GM12878 (cell line): ENCODE results near the gene IL36B. TPM values are rescaled to one million over a fixed set of nuclear protein-coding genes. Genes with fewer than 3 reads are reported as not detected.

Source experiments
- ATAC-seq: fragments of 200-7000 bp; cut with Tn5 transposase; 3 replicates; pipeline ENCODE4 v1.9.1; 2020; ENCODE audit warnings: mild to moderate bottlenecking, moderate library complexity
- BruUV-seq: library from RNA; stranded (reverse); fragments of 400-500 nt; replicated peaks from 2 replicates; lab custom pipeline; 2021; lab: Mats Ljungman, UMichigan
- CTCF ChIA-PET: fragments of 300-600 bp; sonication (Branson Sonifier 250); formaldehyde crosslinking; extraction: SDS; loops from one replicate; lab custom pipeline; 2021; ENCODE audit warnings: inconsistent platforms; lab: Yijun Ruan, JAX
- POLR2A ChIA-PET: fragments of 350-600 bp; formaldehyde crosslinking; extraction: SDS; loops from one replicate; lab custom pipeline; 2021; ENCODE audit warnings: inconsistent platforms; lab: Charles Lee
- RAD21 ChIA-PET: fragments of 300-600 bp; sonication (Branson Sonifier 250); formaldehyde crosslinking; loops from one replicate; lab custom pipeline; 2023; ENCODE audit warnings: antibody characterized with exemption; ENCODE audit not compliant: unreplicated experiment; lab: Charles Lee
- SMC1A ChIA-PET: fragments of 300-600 bp; sonication (Branson Sonifier 250); formaldehyde crosslinking; loops from one replicate; lab custom pipeline; 2023; ENCODE audit not compliant: unreplicated experiment, uncharacterized antibody; lab: Charles Lee
- DNase-seq: peaks from one replicate; pipeline ENCODE4 v3.0.0-alpha.2; 2011; ENCODE audit warnings: low read depth, low spot score
- FAIRE-seq: peaks from 3 replicates; lab custom pipeline; 2011; peaks lifted over from hg19 to GRCh38; lab: Jason Lieb, UNC
- H2AFZ ChIP-seq: 2 replicates; pipeline ENCODE4 v1.6.0; 2011; ENCODE audit warnings: low read depth, low read length, control low read depth; ENCODE audit not compliant: control insufficient read depth
- H3K27ac ChIP-seq: 2 replicates; pipeline ENCODE4 v1.5.1; 2011; ENCODE audit warnings: control low read depth; ENCODE audit not compliant: control insufficient read depth, insufficient read depth
- H3K27me3 ChIP-seq, 2 experiments: replicated peaks in 1 of 2; 2 replicates each; pipeline versions ENCODE4 v1.6.0 to v1.6.1; 2011; ENCODE audit warnings: low read length in 1 of 2; ENCODE audit not compliant: control insufficient read depth in 2 of 2, insufficient read depth in 2 of 2
- H3K36me3 ChIP-seq, 2 experiments: 2 replicates each; pipeline ENCODE4 v1.5.1; 2011; ENCODE audit warnings: low read length in 1 of 2; ENCODE audit not compliant: control insufficient read depth in 2 of 2, insufficient read depth in 2 of 2
- H3K4me1 ChIP-seq: 2 replicates; pipeline ENCODE4 v1.6.1; 2011; ENCODE audit warnings: mild to moderate bottlenecking, low read length, moderate library complexity, mixed read lengths; ENCODE audit not compliant: control insufficient read depth, insufficient read depth
- H3K4me2 ChIP-seq: 2 replicates; pipeline ENCODE4 v1.6.0; 2011; ENCODE audit warnings: control low read depth; ENCODE audit not compliant: control insufficient read depth, insufficient read depth
- H3K4me3 ChIP-seq: fragments of 200-600 bp; sonication (generic); 2 replicates; pipeline ENCODE4 v1.5.1; 2016
- H3K79me2 ChIP-seq: 2 replicates; pipeline ENCODE4 v1.6.0; 2011; ENCODE audit warnings: low read length; ENCODE audit not compliant: control insufficient read depth, insufficient read depth
- H3K9ac ChIP-seq: 2 replicates; pipeline ENCODE4 v1.8.0; 2011; ENCODE audit warnings: low read length, control low read depth, mixed read lengths; ENCODE audit not compliant: control insufficient read depth, insufficient read depth
- H3K9me3 ChIP-seq: replicated peaks from 3 replicates; pipeline ENCODE4 v1.5.1; 2011; ENCODE audit warnings: mild to moderate bottlenecking, low read length; ENCODE audit not compliant: control insufficient read depth, insufficient read depth
- H4K20me1 ChIP-seq: 2 replicates; pipeline ENCODE4 v1.6.0; 2011; ENCODE audit not compliant: control insufficient read depth, insufficient read depth
- ESRRA ChIP-seq: IDR thresholded peaks from 2 replicates; pipeline ENCODE4 v1.6.1; 2012; ENCODE audit warnings: mild to moderate bottlenecking, low read length, improper control_type of control experiment
- MEF2B ChIP-seq: fragments of 450-650 bp; IDR thresholded peaks from 2 replicates; pipeline ENCODE4 v1.6.1; 2018; ENCODE audit warnings: mild to moderate bottlenecking, moderate library complexity; ENCODE audit not compliant: partially characterized antibody, poor library complexity, severe bottlenecking
- SIN3A ChIP-seq: IDR thresholded peaks from 2 replicates; pipeline ENCODE4 v1.6.1; 2012; ENCODE audit warnings: low read depth, low read length, improper control_type of control experiment
- ZNF622 ChIP-seq: fragments of 450-650 bp; IDR thresholded peaks from 2 replicates; pipeline ENCODE4 v1.6.1; 2017; ENCODE audit warnings: mild to moderate bottlenecking, inconsistent platforms
- WGBS: methylation state at CpG from one replicate; pipeline ENCODE4 v1.1.6; 2016; ENCODE audit warnings: low lambda C conversion rate; ENCODE audit not compliant: insufficient replicate concordance, insufficient coverage; ENCODE audit errors: missing lambda C conversion rate; 5-methylcytosine and 5-hydroxymethylcytosine counted together
- in situ Hi-C: fragments of 300-500 bp; cut with MboI; formaldehyde crosslinking; loops from 9 replicates; pipeline ENCODE4 v1.14.3; 2018; ENCODE audit warnings: mixed read lengths
- intact Hi-C: fragments of 100-400 bp; cut with micrococcal nuclease; formaldehyde crosslinking; loops from one replicate; pipeline ENCODE4 v1.14.2; 2022; ENCODE audit not compliant: unreplicated experiment
- polyA plus RNA-seq, 11 experiments: library from polyadenylated mRNA; depleted of rRNA in 4 of 11; unstranded in 6 of 11; stranded (reverse) in 5 of 11; fragments of >200 nt; fragmentation: Nextera tagmentation in 4 of 11; fragmentation: Illumina TruSeq in 1 of 11; extraction: Ambion mirVana in 4 of 11; extraction: Trizol in 1 of 11; gene quantifications; 1 replicate in 1 of 11; 2 replicates in 10 of 11; pipeline versions ENCODE4 v1.2.1 to v1.2.3, GENCODE V29; 2011 to 2016; ENCODE audit warnings: inconsistent platforms in 2 of 11, missing spikeins in 2 of 11, low read depth in 1 of 11
- total RNA-seq, 4 experiments: library from RNA; depleted of rRNA in 3 of 4; stranded (reverse); fragments of >200 nt in 3 of 4; fragmentation: Illumina TruSeq in 1 of 4; extraction: Trizol in 1 of 4; gene quantifications; 2 replicates each; pipeline versions ENCODE4 v1.2.1 to v1.2.3, GENCODE V29; 2013 to 2021
- TF ChIP-seq, protein P1 (sequence below): IDR thresholded peaks from 2 replicates; pipeline ENCODE4 v1.6.1; 2012; ENCODE audit warnings: mild to moderate bottlenecking, low read depth, low read length

IL36B gene
- total and polyA plus RNA-seq, 10 of the 15 experiments (the other 5 are each of a cell fraction or from before 2014, with no cell fraction given) = not detected

DNA sequence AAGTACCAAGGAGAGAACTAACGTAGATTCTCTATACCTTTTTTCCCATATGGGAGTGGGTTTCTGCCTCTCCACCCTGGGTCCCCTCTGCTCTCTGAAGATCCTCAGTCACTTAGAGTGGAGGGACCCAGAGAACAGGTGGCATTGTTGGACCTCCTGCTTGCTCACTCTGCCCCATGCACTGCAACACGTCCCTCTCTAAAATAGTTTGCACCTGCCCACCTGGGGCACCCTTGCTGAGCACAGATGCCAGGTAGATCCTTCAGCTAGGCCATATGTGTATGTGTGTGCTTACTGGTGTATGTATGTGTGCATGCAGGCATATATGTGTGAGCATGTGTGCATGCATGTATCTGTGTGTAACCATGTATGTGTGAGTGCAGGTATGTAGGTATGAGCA is 8.6 kb upstream of the IL36B start:
- ATAC-seq = no peak
- BruUV-seq = no TSS peak
- H3K27me3 ChIP-seq = no peaks in the 10 kb centered on the region
- FAIRE-seq = no peak
- in situ Hi-C loops = no loop called here
- no peak overlapping the region for H3K27ac ChIP-seq
- no peak overlapping the region for H3K9ac ChIP-seq
- H3K4me3 ChIP-seq = no peak overlapping the region
- no peaks in the 10 kb centered on the region for H4K20me1 ChIP-seq
- no peaks in the 10 kb centered on the region for H3K79me2 ChIP-seq
- H3K4me2 ChIP-seq = no peak overlapping the region
- ChIA-PET CTCF (no interaction called here), POLR2A (no interaction called here), RAD21 (no interaction called here), SMC1A (no interaction called here)
- intact Hi-C loops = no loop called here
- 13% methylated on average over 2 of the region's 2 CpGs for WGBS
- no peak for DNase-seq
- no peak overlapping the region for H2AFZ ChIP-seq
- TF ChIP-seq MEF2B (no peak), ZNF622 (no peak), SIN3A (no peak), ESRRA (no peak)
- TF ChIP-seq, protein P1, sequence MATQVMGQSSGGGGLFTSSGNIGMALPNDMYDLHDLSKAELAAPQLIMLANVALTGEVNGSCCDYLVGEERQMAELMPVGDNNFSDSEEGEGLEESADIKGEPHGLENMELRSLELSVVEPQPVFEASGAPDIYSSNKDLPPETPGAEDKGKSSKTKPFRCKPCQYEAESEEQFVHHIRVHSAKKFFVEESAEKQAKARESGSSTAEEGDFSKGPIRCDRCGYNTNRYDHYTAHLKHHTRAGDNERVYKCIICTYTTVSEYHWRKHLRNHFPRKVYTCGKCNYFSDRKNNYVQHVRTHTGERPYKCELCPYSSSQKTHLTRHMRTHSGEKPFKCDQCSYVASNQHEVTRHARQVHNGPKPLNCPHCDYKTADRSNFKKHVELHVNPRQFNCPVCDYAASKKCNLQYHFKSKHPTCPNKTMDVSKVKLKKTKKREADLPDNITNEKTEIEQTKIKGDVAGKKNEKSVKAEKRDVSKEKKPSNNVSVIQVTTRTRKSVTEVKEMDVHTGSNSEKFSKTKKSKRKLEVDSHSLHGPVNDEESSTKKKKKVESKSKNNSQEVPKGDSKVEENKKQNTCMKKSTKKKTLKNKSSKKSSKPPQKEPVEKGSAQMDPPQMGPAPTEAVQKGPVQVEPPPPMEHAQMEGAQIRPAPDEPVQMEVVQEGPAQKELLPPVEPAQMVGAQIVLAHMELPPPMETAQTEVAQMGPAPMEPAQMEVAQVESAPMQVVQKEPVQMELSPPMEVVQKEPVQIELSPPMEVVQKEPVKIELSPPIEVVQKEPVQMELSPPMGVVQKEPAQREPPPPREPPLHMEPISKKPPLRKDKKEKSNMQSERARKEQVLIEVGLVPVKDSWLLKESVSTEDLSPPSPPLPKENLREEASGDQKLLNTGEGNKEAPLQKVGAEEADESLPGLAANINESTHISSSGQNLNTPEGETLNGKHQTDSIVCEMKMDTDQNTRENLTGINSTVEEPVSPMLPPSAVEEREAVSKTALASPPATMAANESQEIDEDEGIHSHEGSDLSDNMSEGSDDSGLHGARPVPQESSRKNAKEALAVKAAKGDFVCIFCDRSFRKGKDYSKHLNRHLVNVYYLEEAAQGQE = no peak
- H3K9me3 ChIP-seq = no peaks in the 10 kb centered on the region; the same call in 2 of the 3 replicates
- H3K36me3 ChIP-seq = no peaks in the 10 kb centered on the region
- no peaks in the 10 kb centered on the region for H3K4me1 ChIP-seq
